ENCODE results near the gene RIT2.
"Not testable (repeated sequence)": the region's sequence is repeated elsewhere in the genome, so short reads cannot be mapped to it uniquely, and the experiment has no call there.

The RIT2 gene

DNA sequence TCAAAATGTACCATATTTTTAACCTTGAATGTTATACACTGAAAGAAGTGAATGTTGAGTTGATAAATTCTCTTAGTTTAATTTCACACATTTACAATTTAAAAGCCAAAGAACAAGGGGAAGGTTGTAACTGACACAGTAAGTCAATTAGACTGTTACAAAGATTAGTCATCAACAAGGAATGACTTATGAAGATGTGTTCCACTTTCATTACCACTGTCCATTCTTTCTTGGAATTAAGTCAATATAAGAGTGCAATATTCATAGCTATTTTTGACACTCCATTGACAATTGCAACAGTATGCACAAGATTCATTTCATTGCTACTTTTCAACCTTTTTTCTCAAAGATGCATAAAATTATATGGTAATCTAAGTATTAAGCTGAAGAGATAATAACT lies 291.3 kb downstream of the RIT2 start:
- no peak for DNase-seq

DNA sequence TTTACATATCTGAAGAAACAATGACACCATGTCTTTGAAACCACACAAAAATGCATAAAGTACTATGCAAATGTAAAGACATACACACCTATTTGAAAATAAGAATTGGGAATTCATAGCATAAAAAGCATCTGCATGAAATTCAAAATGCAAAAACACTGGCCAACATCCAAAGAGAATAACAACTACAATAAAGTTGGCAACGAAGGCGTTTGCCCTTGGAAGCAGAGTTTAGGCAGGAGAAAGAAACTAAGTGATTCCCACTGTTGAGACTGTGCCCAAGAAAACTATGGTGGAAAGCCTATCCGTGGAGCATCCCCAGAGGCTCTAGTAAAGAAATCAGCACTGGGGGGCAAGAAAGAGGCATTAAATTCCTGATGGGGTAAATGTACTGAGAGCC lies 292.8 kb downstream of the RIT2 start:
- no peak for DNase-seq

DNA sequence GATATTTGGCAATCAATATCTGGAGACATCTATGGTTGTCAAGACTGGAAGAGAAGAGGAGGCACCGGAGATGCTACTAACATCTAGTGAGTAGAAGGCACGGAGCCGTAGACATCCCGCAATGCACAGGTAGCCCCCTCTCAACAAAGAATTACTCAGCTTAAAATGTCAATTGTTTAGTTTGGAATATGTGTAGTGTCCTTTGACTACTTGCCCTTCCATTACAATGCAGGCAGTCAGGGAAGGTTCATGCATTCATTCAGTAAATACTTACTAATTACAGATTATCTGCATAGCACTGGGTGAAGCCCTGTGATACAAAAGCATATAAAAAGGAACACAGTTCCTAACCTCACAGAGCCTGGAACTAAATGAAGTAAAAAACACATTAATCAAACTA lies 294.0 kb downstream of the RIT2 start:
- DNase-seq = no peak

DNA sequence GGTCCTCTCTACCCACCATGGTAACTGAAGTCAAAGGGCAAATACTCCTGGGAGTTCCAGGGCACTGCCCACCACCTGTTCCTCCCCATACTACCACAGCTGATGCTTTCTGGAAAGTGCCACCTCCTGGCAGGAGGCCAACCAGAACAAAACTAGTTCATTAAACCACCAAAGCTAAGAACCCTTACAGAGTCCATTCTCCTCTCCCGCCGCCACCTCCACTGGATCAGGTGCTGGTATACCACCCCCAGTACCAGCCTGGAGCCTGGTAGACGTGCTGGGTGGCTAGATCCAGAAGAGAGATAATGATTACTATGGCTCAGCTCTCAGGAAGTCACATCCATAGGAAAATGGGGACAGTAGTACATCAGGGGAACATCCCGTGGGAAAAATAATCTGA lies 300.9 kb downstream of the RIT2 start:
- DNase-seq = no peak

DNA sequence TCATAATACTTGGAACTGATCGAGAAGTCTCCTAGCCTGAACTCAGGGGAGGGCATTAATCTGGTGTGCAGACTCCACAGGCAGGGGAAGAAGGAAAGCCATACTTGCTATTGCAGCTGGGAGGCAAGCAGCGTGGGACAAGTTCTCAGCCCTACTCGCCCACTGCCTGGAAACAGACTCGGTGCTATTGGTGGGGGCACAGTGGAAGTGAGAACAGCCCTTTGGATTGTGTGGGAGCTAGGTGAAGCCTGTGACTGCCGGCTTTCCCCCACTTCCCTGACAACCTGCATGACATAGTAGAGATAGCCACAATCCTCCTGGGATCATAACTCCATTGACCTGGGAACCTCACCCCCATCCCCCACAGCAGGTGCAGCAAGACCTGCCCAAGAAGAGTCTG lies 301.3 kb downstream of the RIT2 start:
- DNase-seq = no peak

DNA sequence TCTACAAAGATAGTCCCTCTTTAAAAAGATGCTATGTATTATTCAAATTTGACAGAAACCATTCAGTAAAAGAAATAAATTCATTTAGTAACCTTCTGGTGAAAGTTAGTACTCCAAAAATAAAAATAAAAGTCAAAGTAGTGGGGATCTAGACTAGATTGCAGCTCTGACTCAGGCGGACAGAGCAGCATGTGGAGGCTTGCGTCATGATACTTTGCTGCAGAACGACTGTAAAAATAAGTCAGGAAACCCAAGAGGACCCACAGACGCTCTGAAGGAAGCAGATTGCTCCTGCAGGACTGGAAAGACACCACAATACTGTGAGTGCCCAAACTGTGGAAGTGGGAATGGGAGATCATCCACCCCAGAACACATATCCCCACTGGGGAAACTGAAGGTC lies 301.9 kb downstream of the RIT2 start:
- DNase-seq = no peak

DNA sequence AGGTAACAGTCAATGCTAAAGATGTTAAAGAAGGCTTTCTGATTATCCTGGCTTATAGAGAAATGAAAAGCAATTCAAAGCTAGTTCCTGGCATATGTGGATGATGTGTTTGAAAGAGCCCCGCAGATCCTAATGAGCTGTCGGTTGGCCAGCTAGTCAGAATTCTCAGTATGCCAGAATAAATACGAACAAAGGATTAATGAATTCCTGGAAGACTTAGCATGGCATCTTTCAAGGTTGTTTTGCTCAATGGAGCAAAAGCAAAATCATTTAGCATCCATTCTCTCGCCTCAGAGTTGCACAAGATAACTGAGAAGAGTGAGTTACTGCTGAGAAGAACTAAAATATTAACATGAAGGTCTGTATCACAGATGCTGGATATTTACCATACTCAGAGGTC lies 307.6 kb downstream of the RIT2 start:
- no peak for DNase-seq

DNA sequence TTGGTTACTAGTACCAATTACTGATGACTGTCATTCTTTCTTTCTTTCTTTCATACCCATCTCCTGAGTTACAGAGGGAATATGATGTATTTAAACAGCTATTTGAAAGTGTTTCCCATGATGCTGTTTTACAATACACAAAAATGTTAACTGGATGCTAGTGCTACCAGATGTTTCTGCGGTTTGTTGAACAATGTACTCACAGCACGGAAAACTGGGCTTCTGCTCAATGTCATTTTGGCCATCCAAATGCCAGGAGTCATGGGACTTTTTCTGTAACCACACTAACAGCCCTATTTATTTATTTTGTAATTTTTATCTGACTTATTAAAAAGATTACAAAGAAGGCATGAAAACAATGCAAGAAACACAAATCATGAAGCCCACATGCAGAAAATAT lies 313.8 kb downstream of the RIT2 start:
- no peak for DNase-seq

DNA sequence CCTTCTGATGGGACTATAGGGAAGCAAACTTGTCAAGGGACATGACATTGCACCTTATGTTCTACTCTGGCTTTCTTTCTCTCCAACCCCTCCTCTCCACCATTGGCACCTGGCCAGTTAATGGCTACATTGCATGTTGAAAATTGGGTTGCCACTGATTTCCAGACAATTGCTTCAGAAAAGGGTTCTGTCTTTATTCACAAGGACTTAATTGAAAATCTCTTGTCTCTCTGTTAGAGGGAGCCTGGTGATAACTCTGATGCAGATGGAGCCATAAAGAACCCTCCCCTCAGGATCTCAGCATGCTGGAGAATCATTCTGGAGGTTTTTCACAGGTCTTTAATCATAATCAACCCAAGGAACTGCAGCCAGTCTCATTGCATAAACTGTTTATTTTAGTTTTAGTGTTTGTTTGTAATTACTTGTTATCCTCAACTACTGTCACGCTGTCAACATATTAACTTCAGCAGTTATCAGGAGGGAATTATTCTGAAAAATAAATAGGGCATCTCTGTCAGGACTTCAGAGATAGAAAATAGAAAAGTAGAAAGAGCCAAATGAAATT lies 316.8 kb downstream of the RIT2 start:
- DNase-seq = no peak

DNA sequence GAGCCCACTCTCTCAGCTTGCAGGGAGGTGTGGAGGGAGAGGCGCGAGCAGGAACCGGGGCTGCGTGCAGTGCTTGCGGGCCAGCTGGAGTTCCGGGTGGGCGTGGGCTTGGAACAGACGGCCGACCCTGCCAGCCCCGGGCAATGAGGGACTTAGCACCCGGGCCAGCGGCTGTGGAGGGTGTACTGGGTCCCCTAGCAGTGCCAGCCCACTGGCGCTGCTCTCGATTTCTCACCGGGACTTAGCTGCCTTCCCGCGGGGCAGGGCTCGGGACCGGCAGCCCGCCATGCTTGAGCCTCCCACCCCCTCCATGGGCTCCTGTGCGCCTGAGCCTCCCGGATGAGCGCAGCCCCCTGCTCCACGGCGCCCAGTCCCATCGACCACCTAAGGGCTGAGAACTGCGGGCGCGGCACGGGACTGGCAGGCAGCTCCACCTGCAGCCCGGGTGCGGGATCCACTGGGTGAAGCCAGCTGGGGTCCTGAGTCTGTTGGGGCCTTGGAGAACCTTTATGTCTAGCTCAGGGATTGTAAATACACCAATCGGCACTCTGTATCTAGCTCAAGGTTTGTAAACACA lies 320.2 kb downstream of the RIT2 start:
- DNase-seq = not testable (repeated sequence)

DNA sequence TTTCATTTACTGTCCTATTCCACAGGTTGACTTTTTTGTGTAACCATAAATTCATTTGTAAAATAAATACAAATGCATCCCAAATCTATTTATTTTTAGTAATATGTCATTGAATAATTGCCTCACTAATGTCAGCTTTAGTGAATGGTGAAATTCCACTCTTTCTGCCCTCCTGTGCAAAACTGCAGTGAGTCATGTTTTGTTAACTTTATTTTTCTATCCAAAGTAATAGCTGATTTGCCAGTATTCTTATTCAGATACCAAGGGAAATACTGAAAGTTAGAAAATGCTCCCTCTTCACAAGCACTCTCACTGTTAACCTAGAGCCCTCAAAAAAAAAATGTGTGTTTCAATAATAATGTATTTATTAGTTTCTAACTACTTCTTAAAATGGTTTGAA lies 322.8 kb downstream of the RIT2 start:
- DNase-seq = no peak

DNA sequence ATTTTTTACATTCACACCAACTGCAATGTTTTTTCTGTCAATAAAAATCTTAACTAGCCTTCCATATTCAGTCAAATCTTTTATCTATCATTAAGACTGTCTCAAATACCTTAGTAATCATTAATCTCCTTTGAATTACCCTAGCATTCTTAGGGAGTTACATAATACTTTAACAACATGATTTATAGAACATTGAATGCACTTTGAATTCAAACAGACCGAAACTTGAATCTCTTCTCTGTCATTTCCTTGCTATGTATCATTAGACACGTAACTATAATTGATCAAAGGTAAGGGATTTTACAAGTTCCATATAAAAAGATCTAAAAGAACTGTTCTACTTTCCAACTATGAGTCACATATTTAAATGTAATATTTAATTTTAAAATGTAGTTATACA lies 330.9 kb downstream of the RIT2 start:
- no peak for DNase-seq

DNA sequence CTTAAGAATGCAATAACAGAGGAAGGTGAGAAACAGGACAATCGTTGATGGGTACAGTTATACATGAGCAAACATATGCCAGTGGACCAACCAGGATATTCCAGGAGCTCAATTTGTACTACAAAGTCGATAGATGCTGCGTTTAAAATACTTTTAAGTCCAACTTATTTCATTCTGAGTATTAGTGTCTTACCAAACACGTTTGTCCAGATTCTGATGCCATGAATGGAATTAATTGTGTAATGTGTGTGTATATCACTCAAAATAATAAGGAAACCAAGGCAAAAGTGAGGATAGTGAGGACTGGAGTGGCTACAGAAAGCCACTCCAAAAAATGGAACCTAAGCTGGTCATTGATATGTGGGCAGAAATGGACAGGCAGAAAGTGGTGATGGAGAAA lies 332.6 kb downstream of the RIT2 start:
- DNase-seq = no peak

DNA sequence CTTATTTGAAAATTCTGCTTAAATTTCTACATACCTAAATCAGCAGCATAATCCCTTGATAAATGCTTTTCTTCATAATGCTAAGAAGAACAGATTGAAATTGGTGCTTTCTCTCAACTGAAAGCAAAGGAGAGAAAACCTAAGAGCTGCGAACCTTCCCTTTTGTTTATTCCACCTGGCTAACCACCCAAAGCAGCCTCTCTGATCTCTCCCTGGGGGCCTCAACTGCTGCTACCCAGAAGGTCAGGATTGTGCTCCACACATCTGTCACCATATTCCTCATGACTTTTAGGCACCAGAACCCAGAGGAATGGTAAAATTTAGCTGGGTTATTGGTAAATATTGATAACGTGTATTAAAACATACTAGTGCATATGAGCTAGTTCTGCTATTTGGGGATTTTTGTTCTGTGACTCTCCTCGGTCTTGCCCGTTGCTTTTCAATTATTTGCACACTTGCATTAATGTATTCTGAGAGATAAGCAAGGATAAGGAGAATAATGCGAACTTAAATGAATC lies 334.1 kb downstream of the RIT2 start:
- no peak for DNase-seq

DNA sequence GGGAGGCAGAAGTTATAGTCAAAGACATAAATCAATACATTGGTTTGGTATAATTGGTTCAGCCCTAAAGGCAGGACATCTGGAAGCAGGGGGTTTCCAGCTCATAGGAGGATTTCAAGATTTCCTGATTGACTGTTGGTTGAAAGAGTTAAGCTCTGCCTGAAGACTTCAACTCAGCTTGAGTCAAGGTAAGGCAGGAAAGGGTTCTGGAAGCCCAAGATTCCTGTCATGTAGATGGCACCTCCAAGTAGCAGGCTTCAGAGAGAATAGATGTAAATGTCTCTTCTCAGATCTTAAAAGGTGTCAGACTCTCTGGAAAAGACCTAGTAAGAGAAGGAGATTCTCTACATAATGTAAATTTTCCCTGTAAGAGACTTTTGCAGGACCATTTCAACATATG lies 335.3 kb downstream of the RIT2 start:
- no peak for DNase-seq

DNA sequence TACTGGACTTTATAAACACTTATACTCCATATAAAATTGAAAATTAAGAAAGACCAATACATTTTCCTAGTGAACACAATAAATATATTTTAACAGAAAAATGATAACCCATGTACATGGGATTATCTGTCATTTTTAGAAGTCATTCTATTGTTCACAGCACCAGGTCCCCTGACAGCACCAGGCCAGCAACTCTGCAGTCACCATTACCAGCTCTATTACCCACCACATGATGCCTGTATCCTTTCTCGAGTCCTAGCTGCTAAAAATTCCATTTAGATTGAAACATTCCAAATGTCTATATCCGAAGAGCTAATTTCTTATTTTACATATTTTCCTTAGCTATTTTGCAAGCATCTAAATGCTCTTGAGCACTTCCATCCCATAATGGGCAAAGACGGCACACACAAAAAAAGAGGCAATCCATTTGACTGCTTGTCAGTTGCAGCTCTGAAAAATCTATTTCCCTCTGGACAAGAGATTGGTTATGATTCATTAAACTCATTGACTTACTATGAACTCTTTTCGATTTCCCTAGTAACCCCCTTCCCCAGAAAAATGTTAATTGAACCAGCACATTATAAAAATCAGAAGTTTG lies 336.9 kb downstream of the RIT2 start:
- no peak for DNase-seq

DNA sequence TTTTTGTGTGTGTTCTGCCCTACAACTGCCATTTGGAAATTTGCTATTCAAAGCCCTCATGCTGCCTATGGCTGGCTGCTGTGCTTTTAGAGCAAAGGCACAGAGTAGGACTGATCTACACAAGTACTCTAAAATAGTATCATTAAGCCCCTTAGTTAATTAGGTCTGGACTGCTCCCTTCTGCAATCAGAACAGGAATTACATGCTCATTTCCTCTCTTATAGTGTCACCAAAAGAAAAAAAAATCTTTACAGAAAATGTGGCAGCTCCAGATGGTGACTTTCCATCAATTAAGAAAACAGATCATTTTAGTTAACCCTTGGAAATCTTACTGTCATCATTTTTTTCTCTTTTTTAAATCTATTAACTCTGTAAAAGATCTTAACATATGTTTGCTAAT lies 337.5 kb downstream of the RIT2 start:
- DNase-seq = no peak

DNA sequence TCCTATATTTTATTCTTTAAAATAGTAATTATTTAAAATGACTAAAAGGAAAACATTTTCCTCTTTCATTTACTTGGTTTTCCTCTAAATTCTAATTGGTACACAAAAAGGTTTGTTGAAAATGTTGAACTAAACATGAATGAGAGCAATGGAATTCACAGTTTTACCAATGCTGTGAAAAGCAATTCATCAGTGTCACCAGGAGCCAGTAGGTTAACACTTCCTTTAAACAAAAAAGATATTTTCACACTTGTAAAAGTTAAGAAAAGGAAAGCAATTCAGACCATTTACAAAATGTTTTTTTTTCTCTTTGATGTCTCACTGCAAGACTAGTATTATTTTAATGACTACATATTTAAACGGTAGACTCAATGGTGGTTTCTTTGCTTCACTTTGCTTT lies 341.6 kb downstream of the RIT2 start:
- no peak for DNase-seq

DNA sequence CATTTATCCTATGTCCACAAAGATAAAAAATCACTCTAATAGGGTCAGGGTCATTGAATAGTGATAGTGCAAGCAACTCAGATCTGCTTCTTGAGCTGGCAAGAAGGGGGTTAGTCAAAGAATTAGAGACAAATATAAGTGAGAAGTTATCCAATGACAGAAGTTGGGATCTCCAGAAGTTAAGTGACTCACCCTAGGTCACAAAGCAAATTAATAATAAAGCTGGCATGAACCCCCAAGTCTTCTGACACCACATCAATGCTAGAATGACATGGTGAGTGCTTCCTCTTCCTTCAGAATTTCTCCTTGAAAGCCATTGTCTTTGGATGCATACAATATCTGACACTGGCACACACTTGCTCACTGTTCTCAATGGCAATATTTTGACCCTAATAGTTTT lies 343.5 kb downstream of the RIT2 start:
- DNase-seq = no peak

DNA sequence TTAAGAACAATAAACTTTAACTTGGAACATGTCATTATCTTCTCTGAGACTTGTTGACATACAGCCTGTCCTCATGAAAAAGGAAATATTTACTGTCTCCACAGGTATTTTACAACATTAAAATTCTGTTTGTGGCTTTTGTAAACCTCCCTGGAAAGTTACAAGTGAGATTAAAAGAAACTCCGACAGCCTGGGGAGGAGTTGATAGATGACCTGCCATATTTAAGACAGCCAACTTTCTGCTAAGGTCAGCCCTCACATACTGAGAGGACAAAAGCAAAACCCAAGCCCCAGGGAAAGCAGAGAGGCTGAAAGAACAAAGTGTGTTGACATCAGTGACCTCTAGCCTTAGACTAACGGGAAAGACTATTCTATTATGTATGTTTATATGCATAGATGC lies 350.2 kb downstream of the RIT2 start:
- no peak for DNase-seq

DNA sequence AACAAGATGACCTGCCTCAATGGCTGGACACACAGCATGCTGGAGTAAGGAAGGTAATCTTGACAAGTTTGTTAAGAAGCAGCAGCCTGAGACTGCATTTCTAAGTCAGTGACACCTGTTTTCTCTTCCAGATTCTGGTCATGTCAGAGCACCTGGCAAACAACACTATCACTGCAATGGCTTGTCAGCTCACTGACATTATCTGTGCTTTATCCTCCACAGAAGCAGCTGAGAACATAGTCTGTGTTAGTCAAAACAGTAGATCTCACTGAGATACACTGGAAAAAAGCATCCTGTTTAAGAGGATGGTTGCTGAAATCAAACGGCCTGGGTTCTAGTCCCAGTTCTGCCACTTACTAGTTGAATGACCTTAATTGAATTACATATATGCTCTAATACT lies 355.2 kb downstream of the RIT2 start:
- DNase-seq = no peak

DNA sequence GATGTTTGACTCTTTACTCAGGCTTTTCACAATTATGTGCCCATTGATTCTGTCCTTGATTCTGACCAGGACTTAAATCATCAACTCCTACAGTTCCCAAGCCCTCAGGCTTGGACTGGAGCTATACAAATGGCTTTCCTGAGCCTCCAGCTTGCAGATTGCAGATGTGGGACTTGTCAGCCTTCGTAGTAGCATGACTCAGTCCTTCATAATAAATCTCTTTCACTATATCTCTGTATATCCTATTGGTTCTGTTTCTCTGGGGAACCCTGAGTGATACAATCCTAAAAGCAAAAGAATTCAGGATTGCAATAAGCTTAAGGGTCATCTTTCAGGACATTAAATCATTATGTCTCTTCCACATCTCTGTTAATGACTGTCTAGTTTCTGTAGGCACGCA lies 356.6 kb downstream of the RIT2 start:
- no peak for DNase-seq

DNA sequence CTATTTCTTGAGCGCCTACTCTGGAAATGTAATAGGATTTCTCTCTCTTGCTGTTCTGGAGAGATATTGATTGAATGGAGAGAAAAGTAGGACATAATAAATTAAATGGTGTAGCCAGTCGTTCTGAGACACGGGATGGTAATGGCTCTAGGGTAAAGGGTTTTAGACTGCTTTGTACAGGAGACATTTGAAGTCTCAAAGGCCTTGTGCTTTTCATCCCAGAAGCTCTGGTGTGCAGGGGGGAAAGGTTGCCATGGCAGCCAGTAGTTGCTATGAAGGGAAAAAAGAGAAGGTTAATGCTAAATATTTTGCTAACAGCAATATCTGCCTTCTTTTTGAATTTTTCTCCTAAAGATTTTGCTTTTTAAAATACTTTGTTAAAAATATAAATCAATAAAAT lies 359.3 kb downstream of the RIT2 start:
- no peak for DNase-seq

DNA sequence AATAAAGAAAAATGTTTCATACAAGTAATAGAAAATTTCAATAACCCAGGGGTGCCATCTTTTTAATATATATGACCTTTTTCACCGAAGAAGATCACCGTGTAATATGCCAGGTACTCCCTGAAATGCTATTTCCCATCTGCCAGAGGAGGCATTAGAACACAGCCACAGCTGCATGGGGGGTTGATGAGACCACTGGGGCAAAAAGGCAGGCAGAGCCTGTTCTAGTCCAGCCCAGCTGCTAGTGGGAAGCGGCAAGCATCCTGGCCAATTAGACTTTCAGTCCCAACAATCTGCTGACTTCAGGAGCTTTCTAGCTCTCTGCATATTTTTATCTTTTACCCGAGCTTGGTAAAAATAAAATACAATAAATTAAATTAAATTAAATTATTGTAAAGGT lies 362.6 kb downstream of the RIT2 start:
- DNase-seq = no peak

DNA sequence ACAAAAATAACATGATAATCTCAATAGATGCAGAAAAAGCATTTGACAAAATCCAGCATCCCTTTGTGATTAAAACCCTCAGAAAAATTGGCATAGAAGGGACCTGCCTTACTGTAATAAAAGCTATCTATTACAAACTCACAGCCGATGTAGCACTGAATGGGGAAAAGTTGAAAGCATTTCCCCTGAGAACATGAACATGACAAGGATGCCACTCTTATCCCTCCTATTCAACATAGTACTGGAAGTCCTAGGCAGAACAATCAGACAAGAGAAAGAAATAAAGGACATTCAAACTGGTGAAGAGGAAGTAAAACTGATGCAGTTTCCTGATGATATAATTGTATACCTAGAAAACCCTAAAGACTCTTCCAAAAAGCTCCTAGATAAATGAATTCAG lies 368.7 kb downstream of the RIT2 start:
- DNase-seq = no peak
